HG02678 (cell line): ENCODE data around the gene DLG2.

Experiments used
- ATAC-seq: cut with Tn5 transposase; IDR thresholded peaks from one replicate; pipeline ENCODE4 v1.9.1; 2021; ENCODE audit warnings: mild to moderate bottlenecking, moderate library complexity; ENCODE audit not compliant: unreplicated experiment

The DLG2 gene

DNA sequence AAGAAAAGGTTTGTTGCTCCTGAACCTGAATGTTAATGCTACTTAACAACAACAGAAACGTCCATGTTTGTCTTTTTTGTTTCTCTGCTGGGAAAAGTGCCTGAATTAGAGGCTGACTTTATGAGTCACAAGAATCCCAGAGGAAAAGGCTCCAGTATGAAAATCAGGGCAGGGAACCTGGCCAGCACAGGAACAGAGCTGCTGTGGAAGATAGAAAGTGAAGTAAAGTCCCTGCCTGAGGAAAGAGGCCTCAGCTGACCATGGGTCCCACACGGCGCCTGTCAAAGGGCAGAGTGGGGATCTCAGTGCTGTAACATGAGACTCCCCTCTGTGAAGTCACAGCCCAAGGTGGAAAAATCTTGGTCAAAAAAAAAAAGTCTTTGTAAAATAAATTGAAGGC lies 1708.7 kb downstream of the DLG2 start:
- no peak for ATAC-seq

- ATAC-seq, result no peak
These were observed 1712.1 kb downstream of the DLG2 start for GRCh38 chr11:83914995-83915394.

GRCh38 chr11:83909579-83910534 lies 1717.3 kb downstream of the DLG2 start:
- ATAC-seq, result no peak

DNA sequence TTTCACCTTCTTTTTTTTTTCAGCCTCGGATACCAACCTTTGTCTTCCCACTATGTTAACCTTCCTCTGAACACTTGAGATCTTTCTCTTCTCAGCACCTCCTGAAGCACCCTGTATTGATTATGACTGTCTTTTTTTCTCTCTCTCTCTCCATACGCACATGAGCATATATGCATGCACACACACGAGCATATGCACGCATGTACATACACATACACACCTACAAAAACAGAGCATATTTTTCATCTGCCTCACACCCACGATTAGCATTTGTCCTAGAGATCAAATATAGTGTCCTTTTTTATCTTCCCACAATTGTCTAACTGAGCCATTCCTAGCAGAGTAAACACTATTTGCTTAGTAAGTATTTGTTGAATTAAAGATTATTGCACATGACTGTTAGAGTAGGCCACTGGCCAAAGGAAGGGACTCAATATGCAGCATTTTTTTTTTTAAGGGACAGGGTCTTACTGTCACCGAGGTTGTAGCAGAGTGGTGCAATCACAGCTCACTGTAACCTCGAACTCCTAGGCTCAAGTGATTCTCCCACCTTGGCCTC lies 1718.8 kb downstream of the DLG2 start:
- no peak for ATAC-seq

- no peak for ATAC-seq
These were observed 1731.6 kb downstream of the DLG2 start for GRCh38 chr11:83895516-83895915.

DNA sequence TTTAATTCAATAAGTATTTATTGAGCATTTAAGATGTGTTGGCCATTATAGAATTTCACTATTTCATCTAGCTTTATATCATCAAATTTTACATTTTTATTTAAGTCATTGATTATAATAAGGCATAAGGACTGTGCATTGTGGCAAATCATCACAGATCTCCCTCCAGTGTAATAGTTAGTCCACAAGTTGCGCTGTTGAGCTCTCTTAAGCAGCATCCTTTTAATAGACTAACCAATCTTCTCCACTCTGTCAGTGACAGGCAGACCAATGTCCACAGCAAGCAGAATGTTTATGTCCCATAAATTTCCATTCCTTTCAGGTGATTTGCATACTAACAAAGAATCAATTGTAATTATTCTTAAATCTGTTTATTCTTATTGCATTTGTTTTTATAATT lies 1745.7 kb downstream of the DLG2 start:
- ATAC-seq, result no peak

- no peak for ATAC-seq
These were observed 1756.1 kb downstream of the DLG2 start for GRCh38 chr11:83871054-83871453.

DNA sequence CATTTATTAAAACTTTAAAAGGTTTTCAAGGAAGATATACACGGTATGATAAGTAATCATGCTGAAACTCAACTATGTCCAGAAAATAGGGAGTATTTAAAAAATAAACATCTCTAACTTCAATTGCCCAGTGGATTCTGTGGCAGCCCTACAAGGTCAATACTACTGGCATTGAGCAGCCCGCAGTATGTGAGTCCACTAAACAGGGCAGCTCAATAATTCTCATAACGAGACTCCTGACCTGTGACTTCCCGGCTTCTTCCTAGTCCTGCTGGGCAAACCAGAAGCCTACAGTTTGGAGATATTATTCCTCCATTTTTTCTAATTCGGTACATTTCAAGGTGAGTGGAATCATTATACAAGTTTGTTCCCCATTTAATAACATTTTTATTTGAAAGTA lies 1760.5 kb downstream of the DLG2 start:
- ATAC-seq, result no peak

DNA sequence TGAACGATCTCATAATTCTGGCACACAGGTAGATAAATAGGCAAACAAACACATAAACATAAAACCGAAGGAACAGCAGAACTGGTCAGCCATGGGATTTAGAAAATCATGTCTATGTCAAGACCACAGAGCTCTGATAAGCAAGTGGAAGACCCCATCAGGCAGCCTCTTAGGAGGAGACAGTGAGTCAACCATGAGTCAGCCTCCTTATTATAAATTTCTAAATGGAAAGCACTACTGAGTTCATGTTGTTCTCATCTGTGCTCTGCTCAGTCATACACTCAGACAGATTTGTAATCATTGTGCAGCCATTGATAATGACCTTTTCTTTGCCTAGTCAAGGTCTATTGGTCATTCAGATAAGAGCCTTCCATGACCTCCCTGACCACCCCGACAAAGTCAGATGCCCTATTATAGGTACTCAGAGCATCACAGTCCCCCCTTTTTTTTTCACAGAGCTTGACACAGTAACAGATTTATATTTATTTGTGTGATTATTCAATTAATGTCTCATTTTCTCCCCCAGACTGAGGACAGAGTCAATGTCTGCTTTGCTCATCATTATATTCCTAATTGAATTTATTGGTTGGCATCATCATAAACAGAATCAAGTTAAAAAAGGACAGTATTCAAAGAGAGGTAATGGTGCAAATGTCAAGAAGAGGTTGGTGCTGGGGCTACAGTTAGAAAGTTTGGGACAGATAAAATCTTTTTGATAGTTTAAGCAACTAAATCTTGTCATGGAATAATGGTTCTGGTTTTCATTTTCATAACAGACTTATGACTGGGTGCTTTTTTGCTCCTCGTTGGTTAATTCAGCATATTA lies 1761.3 kb downstream of the DLG2 start:
- no peak for ATAC-seq

DNA sequence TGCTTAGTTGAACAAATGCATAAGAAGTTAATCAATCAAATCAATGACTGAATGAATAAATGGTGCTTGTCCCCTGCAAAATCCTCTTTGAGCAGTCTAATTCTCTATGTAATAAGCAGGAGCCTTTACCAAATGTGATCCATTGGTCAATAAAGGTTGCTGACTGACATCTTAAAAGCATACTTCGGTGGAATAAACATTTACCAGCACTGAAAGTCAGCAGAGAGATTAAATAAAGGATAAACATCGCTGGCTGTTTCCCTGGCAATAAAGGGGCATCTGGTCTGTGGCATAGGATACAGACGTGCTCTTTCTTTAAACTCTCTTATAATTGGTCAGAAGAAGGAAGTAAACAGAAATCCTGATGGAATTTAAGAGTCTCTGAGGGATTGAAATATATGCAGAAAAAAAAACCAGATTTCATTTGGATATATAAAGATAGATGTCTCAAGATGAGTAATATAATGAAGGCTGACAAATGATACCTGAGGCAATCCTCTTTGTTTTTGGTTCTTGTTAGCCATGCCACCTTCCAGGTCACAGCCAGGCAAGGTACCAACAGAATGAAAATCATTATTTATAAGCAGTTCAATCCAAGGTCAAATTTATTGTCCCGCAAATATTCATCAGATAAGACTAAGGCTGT lies 1762.6 kb downstream of the DLG2 start:
- ATAC-seq, result no peak

DNA sequence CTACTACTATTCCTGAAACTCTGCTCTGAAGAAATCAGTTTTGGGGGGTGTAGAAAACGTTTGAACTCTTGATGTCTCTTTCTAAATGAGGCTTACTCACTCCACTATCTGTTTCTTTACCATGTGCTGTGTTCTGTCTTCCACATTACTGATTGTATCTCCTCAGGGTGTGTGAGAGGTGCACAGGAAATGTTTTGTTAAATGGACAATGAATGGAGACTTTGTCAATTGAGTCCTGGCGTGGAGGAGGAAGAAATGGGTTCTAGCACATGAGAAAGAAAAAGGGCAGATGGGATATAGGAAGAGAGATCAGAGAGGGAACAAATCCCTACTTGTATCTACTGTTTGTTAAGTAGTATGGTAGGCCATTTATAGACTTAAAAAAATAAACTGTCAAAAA lies 1763.9 kb downstream of the DLG2 start:
- ATAC-seq, result no peak

- no peak for ATAC-seq
These were observed 1764.5 kb downstream of the DLG2 start for GRCh38 chr11:83862691-83863090.

DNA sequence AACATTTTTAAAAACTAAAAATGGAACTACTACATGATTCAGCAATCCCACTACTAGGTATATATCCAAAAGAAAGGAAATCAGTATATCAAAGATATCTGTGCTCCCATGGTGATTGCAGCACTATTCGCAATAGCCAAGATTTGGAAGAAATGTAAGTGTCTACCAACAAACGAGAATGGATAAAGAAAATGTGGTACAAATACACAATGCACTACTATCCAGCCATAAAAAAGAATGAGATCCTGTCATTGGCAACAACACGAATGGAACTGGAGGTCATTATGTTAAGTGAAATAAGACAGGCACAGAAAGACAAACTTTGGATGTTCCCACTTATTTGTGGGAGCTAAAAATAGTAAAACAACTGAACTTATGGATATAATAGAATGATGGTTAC lies 1765.1 kb downstream of the DLG2 start:
- no peak for ATAC-seq

GRCh38 chr11:83858694-83859093 lies 1768.5 kb downstream of the DLG2 start:
- no peak for ATAC-seq

GRCh38 chr11:83855237-83855636 lies 1771.9 kb downstream of the DLG2 start:
- ATAC-seq, result no peak

DNA sequence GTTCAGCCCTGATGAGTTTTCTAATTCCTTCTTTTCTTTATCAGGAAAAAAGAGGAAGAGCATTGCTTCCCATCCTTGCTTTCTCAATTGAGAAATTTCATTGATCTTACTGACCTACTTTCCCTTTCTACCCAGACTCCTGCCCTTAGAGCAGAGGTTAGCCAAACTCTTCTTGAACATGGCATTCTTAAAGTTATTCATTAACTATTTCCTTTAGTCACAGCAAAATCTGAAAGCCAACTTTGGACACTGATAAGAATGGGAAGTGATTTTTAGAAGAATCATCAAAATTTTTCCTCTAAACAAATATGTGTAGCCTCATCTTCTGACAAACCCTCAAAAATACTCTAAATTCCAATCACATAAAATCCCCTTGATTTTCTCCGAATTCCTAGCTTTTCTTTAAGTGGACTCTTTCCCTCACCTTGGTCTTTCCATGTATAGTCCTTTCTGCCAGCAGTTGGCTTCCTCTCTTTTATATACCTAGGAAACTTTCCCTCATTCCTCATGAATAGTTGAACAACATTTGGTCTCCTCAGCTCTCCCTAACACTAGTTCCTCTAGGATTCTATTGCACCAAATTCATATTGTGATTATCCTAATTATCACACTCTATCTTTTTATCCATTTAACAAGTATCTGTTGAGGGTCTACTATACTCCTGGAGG lies 1774.2 kb downstream of the DLG2 start:
- no peak for ATAC-seq

GRCh38 chr11:83852012-83852411 lies 1775.1 kb downstream of the DLG2 start:
- ATAC-seq, result no peak

GRCh38 chr11:83847467-83848034 lies 1779.6 kb downstream of the DLG2 start:
- ATAC-seq, result no peak

- ATAC-seq, result no peak
These were observed 1781.3 kb downstream of the DLG2 start for GRCh38 chr11:83845797-83846196.

DNA sequence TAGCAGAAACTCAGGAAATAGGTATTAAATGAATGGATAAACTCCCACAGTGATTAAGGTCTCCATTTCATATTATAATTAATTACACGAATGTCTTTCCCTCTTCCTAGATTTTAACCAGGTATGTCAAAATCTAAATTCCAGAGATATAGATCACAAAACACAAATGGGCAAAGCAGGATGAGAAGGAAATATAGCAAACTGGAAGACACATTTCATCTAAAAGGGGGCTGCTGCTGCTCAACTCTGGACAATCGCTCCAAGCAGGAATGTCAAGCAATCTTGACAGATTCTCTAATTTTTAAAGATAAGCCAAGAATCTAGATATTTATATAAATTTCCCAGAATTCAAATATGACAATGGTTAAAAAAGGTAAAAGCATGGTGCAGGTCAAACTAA lies 1786.8 kb downstream of the DLG2 start:
- no peak for ATAC-seq
